ENCODE measurements around the gene CELSR1. TPM values are rescaled to one million over a fixed set of nuclear protein-coding genes. Genes with fewer than 3 reads are reported as not detected.

Gene CELSR1
- total and polyA plus RNA-seq, 2 of the 13 experiments (the other 11 are each of a cell fraction or from before 2014, with no cell fraction given) = 0.78 to 1.8 TPM

DNA sequence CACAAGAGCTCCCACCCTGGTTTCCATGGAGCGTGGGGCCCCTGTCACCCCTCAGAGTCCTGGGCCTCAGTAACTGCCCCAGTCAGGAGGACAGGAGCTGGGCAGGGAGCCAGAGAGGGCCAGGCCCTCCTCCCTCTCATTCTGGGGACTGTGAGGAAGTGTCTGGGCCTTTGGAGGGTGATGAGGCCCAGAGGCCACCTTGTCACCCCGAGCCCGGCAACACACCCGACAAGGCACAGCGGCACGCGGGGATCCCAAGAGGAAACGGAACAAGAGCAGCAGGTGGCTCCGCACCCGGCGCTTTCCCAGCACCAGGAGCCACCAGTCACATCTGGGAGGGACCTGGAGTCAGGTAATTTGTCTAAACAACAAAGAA lies 72.1 kb downstream of the CELSR1 start:
- no peak for TF ChIP-seq NFE2L2 (IDR thresholded peaks at IDR 0.05; ENCODE audit: low read length)
- TF ChIP-seq ZNF510 (CRISPR knock-in tag; IDR thresholded peaks at IDR 0.05; ENCODE audit: low read depth) = no peak
- no peak for TF ChIP-seq ZNF333 (CRISPR knock-in tag; IDR thresholded peaks at IDR 0.05; ENCODE audit: borderline replicate concordance)
- no peak for TF ChIP-seq CEBPB (IDR thresholded peaks at IDR 0.05; ENCODE audit: borderline replicate concordance, low read depth, low read length)
- TF ChIP-seq THAP11 (CRISPR knock-in tag; IDR thresholded peaks at IDR 0.05) = no peak
- TF ChIP-seq ZFP62 (CRISPR knock-in tag; IDR thresholded peaks at IDR 0.05) = no peak
- no peak for TF ChIP-seq KAT7 (CRISPR knock-in tag; IDR thresholded peaks at IDR 0.05; ENCODE audit: borderline replicate concordance)
- no peak for TF ChIP-seq GABPB1 (CRISPR knock-in tag; IDR thresholded peaks at IDR 0.05)
- no peak for TF ChIP-seq MAF1 (CRISPR knock-in tag; IDR thresholded peaks at IDR 0.05; ENCODE audit: borderline replicate concordance)
- H3K4me3 ChIP-seq (replicated peaks in 1 of 3; ENCODE audit: insufficient read depth in 1 of 3, low read depth in 2 of 3, low read length in 3 of 3) = no peak overlapping the region
- ATAC-seq (no peak; the same call in 2 of the 3 replicates), FAIRE-seq (no peak), DNase-seq (ENCODE audit: low spot score) (no peak)
- no peaks in the 10 kb centered on the region for H3K36me3 ChIP-seq (replicated peaks in 1 of 2; ENCODE audit: control insufficient read depth in 1 of 2, insufficient read depth in 2 of 2, low read length in 2 of 2)
- no peak overlapping the region for H3K9ac ChIP-seq (ENCODE audit: insufficient read depth, low read depth, low read length)
- no peak overlapping the region for H3K4me2 ChIP-seq (ENCODE audit: low read depth, low read length)
- POLR2A ChIA-PET = no interaction called here
- peaks cover 7% of the 10 kb centered on the region; the same call in 1 of the 2 replicates for H3K4me1 ChIP-seq (ENCODE audit: insufficient read depth, low read length)
- 70% methylated on average over 7 of the region's 11 CpGs for WGBS (ENCODE audit: low lambda C conversion rate)
- no peak overlapping the region for H2AFZ ChIP-seq (ENCODE audit: low read length)
- in situ Hi-C loops (cut with HindIII; ENCODE audit: extremely low pct_ligation_motif_present, low pct_unique_long_range_greater_than_20kb) (no loop called here), intact Hi-C loops (cut with micrococcal nuclease; ENCODE audit: unreplicated experiment) (no loop called here)
- H3K27me3 ChIP-seq (ENCODE audit: control insufficient read depth in 1 of 2, insufficient read depth in 2 of 2, low read length in 2 of 2) = peaks cover 2 to 16% of the 10 kb centered on the region in 2 experiments; a peak in 4 of 5 replicates
- BruUV-seq (replicated peaks) = no TSS peak
- H3K79me2 ChIP-seq (ENCODE audit: insufficient read depth, low read length) = no peaks in the 10 kb centered on the region
- CTCF ChIA-PET (ENCODE audit: low intra/inter-chr PET ratio, low total read pairs) = no interaction called here
- no peaks in the 10 kb centered on the region for H3K9me3 ChIP-seq (ENCODE audit: low read length)
- no peak overlapping the region for H3K27ac ChIP-seq (ENCODE audit: extremely low read length, insufficient read depth, low read length)
- 0 out of 2 replicates have a peak, but pooled peaks cover 2% of the 10 kb centered on the region for H4K20me1 ChIP-seq (ENCODE audit: insufficient read depth, low read length)

DNA sequence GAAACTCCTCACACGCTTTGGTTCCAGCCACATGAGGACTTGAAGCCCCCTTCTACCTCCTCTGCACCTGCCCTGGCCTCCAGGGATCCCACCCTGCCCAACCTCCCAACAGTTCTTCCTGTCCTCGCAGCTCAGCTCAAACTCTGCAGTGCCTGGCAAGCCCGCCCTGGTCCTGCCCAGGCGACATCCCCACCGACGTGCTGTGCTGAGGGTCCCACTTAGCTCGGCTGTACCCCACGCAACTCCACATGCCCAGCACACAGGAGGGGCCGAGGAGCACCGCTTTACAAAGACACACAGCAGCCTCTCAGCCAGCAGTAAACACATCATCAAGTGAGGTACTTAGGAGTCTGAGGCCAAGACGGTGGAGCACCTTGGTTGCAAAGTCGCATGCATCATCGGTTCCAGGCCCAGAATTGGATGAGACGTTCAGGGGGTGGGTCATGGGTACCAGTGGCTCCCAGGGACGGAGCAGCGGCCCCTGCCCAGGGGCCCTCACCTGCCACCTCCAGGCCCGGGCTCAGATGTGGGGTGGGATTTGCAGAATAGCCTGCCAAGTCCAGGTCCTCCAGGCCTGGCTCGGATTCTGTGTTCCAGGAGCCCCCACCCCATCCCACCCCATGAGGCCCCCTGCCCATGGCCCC lies 72.6 kb downstream of the CELSR1 start:
- WGBS (ENCODE audit: low lambda C conversion rate) = 48% methylated on average over 14 of the region's 18 CpGs
- in situ Hi-C loops (cut with HindIII; ENCODE audit: extremely low pct_ligation_motif_present, low pct_unique_long_range_greater_than_20kb) = no loop called here
- no TSS peak for BruUV-seq (replicated peaks)
- TF ChIP-seq MLLT10 (CRISPR knock-in tag; IDR thresholded peaks at IDR 0.05) (no peak), ZNF670 (CRISPR knock-in tag; IDR thresholded peaks at IDR 0.05; ENCODE audit: borderline replicate concordance) (no peak), ASH2L (IDR thresholded peaks at IDR 0.05; ENCODE audit: insufficient read length, low read depth, low read length) (no peak)
- TF ChIP-seq, protein P1, sequence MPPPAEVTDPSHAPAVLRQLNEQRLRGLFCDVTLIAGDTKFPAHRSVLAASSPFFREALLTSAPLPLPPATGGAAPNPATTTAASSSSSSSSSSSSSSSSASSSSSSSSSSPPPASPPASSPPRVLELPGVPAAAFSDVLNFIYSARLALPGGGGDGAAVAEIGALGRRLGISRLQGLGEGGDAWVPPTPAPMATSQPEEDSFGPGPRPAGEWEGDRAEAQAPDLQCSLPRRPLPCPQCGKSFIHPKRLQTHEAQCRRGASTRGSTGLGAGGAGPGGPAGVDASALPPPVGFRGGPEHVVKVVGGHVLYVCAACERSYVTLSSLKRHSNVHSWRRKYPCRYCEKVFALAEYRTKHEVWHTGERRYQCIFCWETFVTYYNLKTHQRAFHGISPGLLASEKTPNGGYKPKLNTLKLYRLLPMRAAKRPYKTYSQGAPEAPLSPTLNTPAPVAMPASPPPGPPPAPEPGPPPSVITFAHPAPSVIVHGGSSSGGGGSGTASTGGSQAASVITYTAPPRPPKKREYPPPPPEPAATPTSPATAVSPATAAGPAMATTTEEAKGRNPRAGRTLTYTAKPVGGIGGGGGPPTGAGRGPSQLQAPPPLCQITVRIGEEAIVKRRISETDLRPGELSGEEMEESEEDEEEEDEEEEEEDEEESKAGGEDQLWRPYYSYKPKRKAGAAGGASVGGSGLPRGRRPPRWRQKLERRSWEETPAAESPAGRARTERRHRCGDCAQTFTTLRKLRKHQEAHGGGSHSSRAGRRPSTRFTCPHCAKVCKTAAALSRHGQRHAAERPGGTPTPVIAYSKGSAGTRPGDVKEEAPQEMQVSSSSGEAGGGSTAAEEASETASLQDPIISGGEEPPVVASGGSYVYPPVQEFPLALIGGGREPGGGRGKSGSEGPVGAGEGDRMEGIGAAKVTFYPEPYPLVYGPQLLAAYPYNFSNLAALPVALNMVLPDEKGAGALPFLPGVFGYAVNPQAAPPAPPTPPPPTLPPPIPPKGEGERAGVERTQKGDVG (CRISPR knock-in tag; IDR thresholded peaks at IDR 0.05; ENCODE audit: borderline replicate concordance) = no peak

More for the DNA sequence above, 72.6 kb downstream of the CELSR1 start:
- Histone ChIP-seq H3K4me2 (ENCODE audit: low read depth, low read length) (no peak overlapping the region), H3K27me3 (ENCODE audit: control insufficient read depth in 1 of 2, insufficient read depth in 2 of 2, low read length in 2 of 2) (peaks cover 2 to 16% of the 10 kb centered on the region in 2 experiments; a peak in 4 of 5 replicates), H3K4me3 (replicated peaks in 1 of 3; ENCODE audit: insufficient read depth in 1 of 3, low read depth in 2 of 3, low read length in 3 of 3) (no peak overlapping the region), H2AFZ (ENCODE audit: low read length) (no peak overlapping the region), H3K79me2 (ENCODE audit: insufficient read depth, low read length) (no peaks in the 10 kb centered on the region), H3K36me3 (replicated peaks in 1 of 2; ENCODE audit: control insufficient read depth in 1 of 2, insufficient read depth in 2 of 2, low read length in 2 of 2) (no peaks in the 10 kb centered on the region), H3K9me3 (ENCODE audit: low read length) (no peaks in the 10 kb centered on the region), H3K4me1 (ENCODE audit: insufficient read depth, low read length) (peaks cover 12% of the 10 kb centered on the region), H4K20me1 (ENCODE audit: insufficient read depth, low read length) (0 out of 2 replicates have a peak, but pooled peaks cover 2% of the 10 kb centered on the region), H3K27ac (ENCODE audit: extremely low read length, insufficient read depth, low read length) (no peak overlapping the region), H3K9ac (ENCODE audit: insufficient read depth, low read depth, low read length) (no peak overlapping the region)
- FAIRE-seq (no peak), DNase-seq (ENCODE audit: low spot score) (no peak), ATAC-seq (no peak)
- ChIA-PET POLR2A (no interaction called here), CTCF (ENCODE audit: low intra/inter-chr PET ratio, low total read pairs) (no interaction called here)
- intact Hi-C loops (cut with micrococcal nuclease; ENCODE audit: unreplicated experiment) = no loop called here
